ENCODE measurements around the gene FADS3.
A peak's percentile ranks its signal among the peaks of the same experiment; 100 is the strongest.

Gene FADS3, protein sequence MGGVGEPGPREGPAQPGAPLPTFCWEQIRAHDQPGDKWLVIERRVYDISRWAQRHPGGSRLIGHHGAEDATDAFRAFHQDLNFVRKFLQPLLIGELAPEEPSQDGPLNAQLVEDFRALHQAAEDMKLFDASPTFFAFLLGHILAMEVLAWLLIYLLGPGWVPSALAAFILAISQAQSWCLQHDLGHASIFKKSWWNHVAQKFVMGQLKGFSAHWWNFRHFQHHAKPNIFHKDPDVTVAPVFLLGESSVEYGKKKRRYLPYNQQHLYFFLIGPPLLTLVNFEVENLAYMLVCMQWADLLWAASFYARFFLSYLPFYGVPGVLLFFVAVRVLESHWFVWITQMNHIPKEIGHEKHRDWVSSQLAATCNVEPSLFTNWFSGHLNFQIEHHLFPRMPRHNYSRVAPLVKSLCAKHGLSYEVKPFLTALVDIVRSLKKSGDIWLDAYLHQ

GRCh38 chr11:61891331-61892084 is at the start of gene FADS3:
TSS of gene FADS3 (minus strand) at chr11:61891545. CDS start at chr11:61891381, 164 bp downstream.
- DNase-seq (ENCODE audit: low spot score), result peak; percentile 90

DNA sequence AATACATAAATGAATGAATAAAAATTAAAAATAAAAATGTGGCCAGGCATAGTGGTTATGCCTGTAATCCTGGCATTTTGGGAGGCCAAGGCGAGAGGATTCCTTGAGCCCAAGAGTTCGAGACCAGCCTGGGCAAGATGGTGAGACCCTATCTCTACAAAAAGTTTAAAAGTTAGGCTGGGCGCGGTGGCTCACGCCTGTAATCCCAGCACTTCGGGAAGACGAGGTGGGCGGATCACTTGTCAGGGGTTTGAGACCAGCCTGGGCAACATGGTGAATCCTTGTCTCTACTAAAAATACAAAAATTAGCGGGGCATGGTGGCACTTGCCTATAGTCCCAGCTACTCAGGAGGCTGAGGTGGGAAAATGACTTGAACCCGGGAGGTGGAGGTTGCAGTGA is 49.1 kb upstream of the FADS3 start:
- no peak for DNase-seq (ENCODE audit: low spot score)

DNA sequence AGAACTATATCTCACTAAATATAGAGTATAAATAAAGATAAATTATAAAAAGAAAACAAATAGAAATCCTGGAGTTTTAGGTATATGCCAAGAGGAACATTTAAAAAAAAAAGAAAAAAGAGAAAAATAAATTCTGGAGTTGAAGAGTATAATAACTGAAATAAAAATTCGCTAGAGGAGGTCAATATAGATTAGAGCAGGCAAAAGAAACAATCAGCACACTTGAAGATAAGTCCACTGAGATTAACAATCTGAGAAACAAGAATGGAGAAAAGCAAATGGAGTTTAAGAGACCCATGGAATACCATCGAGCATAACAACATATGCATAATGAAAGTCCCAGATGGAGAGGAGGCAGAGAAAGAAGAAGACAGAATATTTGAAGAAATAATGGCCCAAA is 44.5 kb upstream of the FADS3 start:
- no peak for DNase-seq (ENCODE audit: low spot score)

GRCh38 chr11:61930933-61931332 is 39.6 kb upstream of the FADS3 start:
- no peak for DNase-seq (ENCODE audit: low spot score)

- DNase-seq (ENCODE audit: low spot score), result no peak
Observed at GRCh38 chr11:61928606-61929005, 37.3 kb upstream of the FADS3 start.

DNA sequence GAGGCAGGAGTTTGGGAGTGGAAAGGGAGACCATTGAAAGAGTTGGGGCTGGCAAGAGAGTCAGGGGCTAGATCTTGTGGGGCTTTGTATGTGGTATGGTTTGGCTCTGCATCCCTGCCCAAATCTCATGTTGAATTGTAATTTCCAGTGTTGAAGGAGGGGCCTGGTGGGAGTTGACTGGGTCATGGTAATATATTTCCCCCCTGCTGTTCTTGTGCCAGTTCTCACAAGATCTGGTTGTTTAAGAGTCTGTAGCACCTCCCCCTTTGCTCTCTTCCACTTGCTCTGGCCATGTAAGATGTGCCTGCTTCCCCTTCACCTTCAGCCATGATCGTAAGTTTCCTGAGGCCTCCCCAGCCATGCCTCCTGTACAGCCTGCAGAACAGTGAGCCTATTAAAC is 36.2 kb upstream of the FADS3 start:
- DNase-seq (ENCODE audit: low spot score), result no peak

GRCh38 chr11:61926235-61926634 is 34.9 kb upstream of the FADS3 start:
- DNase-seq (ENCODE audit: low spot score), result no peak

DNA sequence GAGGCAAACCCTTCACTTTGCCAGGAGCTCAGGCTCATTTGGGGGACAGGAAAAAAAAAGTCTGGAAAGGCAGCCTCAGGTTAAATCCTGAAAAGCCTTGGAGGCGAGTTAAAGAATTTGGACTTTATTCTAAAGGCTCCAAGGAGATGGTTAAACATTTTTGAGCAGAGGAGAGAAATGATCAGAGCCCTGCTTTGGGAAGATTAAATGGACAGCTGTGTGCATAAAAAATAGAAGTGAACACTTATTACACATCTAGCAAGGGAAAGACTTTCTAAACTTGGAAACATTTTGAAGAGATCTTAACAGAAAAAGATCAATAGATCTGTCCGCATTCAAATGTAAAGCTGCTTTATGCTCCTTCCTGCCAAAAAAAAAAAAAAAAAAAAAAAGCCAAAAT is 34.4 kb upstream of the FADS3 start:
- no peak for DNase-seq (ENCODE audit: low spot score)

- DNase-seq (ENCODE audit: low spot score), result no peak
Observed at GRCh38 chr11:61924064-61924455, 32.7 kb upstream of the FADS3 start.

GRCh38 chr11:61923166-61924063 is 32.1 kb upstream of the FADS3 start:
- DNase-seq (ENCODE audit: low spot score), result no peak

DNA sequence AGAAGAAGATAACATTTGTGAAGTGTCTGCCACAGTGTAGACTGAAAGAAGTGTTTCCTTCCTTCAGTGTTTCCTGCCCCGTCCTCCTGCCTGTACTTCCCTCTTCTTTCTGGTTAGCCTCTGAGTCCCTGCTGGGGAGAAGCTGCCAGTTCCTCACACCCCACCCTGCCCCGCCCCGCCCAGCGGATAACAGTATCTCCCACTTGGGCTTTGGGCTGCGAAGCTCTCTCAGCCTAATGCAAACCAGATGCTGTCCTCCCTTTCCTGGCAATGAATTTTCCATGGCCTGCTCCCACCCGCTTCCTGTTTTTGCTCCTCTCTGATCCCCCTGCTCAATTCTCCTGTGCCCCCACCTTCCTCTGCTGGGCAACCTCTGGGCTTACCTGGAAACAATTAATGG is 31.2 kb upstream of the FADS3 start:
- no peak for DNase-seq (ENCODE audit: low spot score)

DNA sequence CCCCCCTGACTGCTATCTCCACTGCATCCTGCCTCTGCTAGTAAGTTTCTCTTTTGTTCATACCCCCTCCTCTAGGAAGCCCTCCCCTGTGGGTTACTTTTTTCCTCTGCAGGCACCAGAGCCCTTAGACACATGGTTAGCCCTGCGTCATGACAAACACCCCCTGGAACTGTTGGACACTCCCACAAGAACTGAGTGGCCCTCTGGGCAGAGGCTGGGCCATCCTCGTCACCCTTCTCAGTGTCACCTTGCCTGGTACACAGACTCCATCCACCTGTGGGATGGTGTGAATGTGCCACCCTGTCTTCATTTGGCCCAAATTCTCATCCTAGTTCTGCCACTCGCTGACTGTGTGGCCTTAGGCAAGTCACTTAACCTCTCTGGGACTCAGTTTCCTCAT is 30.1 kb upstream of the FADS3 start:
- DNase-seq (ENCODE audit: low spot score), result no peak

DNA sequence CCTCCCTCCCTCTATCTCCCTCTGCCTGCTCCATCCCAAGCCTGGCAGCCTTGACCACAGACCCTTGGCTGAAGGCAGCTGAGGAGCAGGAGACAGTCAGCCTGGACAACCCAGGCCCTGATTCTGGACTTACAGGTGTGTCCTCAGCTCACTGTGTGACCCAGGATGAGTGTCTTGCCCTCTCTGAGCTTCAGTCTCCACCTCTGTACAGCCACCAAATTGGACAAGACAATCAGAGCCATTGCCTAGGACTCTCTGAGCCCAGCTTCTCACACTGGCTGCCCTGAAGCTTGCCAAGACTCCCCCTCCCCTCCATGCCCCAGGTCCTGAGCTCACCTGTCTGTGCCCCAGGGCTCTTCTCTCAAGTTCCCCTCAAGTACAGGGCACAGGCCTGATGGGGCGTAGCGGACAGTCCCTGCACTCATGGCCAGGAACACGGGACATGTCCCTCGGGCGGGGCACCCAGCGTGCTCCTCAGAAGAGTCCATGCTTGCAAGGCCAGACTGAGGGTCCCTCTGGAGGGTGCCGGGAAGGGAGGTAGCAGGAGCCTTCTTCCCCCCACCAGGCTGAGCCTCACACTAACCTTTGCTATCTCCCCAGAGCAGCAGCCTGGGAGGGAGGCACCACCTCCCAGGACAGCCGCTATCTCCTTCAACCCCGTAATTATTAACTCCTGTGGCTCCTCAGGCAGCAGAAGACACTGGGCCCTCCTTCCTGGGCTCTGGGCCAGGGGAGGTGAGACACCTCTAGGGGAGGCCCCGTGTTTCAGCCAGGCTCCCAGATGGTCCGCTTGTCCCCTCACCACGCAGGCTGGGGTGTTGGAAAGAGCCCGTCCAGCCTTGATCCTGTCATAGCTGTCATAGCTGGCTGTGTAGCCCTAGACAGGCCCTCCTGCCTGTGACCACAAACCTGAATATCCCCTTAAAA is 28.6 kb upstream of the FADS3 start:
- no peak for DNase-seq (ENCODE audit: low spot score)

DNA sequence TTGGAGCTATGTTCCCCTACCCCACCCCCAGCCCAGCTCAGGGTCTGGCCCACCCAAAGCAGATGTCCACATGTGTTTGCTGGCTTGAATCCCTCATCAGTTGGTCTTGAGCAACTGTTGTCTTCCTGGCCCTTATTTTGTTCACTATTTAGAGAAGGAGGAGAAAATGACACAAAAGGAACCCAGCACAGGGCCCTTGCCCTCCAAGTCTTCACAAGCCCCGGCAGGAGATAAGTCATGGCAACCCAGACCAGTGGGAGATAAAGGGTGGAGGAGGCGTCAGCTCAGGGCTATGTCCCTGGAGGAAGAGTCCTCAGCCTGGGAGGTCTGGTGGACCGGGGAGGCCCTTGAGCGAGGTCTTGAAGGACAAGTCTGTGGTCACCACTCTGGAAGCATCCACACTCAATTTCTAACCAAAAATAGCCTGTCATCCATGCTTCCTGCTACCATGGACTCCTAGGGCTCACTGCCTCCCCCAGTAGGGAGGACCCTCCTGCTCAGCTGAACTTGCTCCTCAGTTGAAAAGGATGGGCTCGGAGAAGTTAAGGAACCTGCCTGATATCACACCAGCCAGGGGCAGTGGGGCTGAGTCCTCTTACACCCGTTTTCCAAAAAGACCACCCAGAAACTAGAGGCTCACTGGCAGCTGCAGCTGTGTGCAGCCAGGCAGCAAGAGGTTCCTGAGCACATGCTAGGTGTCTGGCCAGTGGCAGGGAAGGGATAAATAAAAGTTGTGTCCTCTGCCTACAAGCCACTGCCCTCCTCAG is 27.8 kb upstream of the FADS3 start:
- no peak for DNase-seq (ENCODE audit: low spot score)

- DNase-seq (ENCODE audit: low spot score), result no peak
Observed at GRCh38 chr11:61918251-61918937, 27.0 kb upstream of the FADS3 start.

GRCh38 chr11:61917334-61918109 is 26.2 kb upstream of the FADS3 start, which contains the start of gene RAB3IL1:
TSS of gene RAB3IL1 (minus strand) at chr11:61917566. CDS start at chr11:61917367, 199 bp downstream.
- DNase-seq (ENCODE audit: low spot score), result peak; percentile 54

- no peak for DNase-seq (ENCODE audit: low spot score)
Observed at GRCh38 chr11:61916737-61917333, 25.5 kb upstream of the FADS3 start.

GRCh38 chr11:61914471-61915171 is 23.3 kb upstream of the FADS3 start:
- DNase-seq (ENCODE audit: low spot score), result no peak

All from globus pallidus (tissue), 1 donor.